Measurements from ENCODE around the gene FABP6. TPM values are rescaled to one million over a fixed set of nuclear protein-coding genes. Genes with fewer than 3 reads are reported as not detected.

Gene FABP6
- total RNA-seq, 1 experiment from 2014 or later = not detected

GRCh38 chr5:160235731-160236130, 6.4 kb downstream of the FABP6 start:
- intact Hi-C loops (cut with micrococcal nuclease; ENCODE audit: unreplicated experiment) = no loop called here
- Mint-ChIP-seq H3K27me3 (ENCODE audit: insufficient read depth, unreplicated experiment) (no peaks in the 10 kb centered on the region), H3K36me3 (ENCODE audit: insufficient read depth, unreplicated experiment) (no peaks in the 10 kb centered on the region), H3K4me3 (ENCODE audit: unreplicated experiment) (no peak overlapping the region), H3K9me3 (ENCODE audit: unreplicated experiment) (no peaks in the 10 kb centered on the region), H3K27ac (ENCODE audit: unreplicated experiment) (peak overlapping the region; percentile 13), H3K4me1 (ENCODE audit: low read depth, unreplicated experiment) (peaks cover 6% of the 10 kb centered on the region)
- H3K4me3 ChIP-seq (ENCODE audit: low read depth, low read length) = no peak overlapping the region
- H3K9me3 ChIP-seq = peaks cover 3% of the 10 kb centered on the region; the same call in 1 of the 2 replicates
- peaks cover 7% of the 10 kb centered on the region; the same call in 1 of the 2 replicates for H3K4me1 ChIP-seq
- H3K27me3 ChIP-seq (replicated peaks; ENCODE audit: control insufficient read depth, insufficient read depth, low read length) = no peaks in the 10 kb centered on the region
- ChIA-PET POLR2A (no interaction called here), CTCF (no interaction called here)
- no TSS peak for BruUV-seq (replicated peaks)
- H3K36me3 ChIP-seq (ENCODE audit: control insufficient read depth, insufficient read depth, low read length) = no peaks in the 10 kb centered on the region
- no peak for DNase-seq
- TF ChIP-seq CTCF (IDR thresholded peaks at IDR 0.05; ENCODE audit: insufficient read depth in 1 of 2, low read depth in 1 of 2, low read length in 1 of 2, severe bottlenecking in 1 of 2, unreplicated experiment in 1 of 2) = no peak

- Mint-ChIP-seq H3K9me3 (ENCODE audit: unreplicated experiment) (no peaks in the 10 kb centered on the region), H3K27ac (ENCODE audit: unreplicated experiment) (no peak overlapping the region), H3K4me3 (ENCODE audit: unreplicated experiment) (no peak overlapping the region), H3K36me3 (ENCODE audit: insufficient read depth, unreplicated experiment) (no peaks in the 10 kb centered on the region), H3K27me3 (ENCODE audit: insufficient read depth, unreplicated experiment) (no peaks in the 10 kb centered on the region), H3K4me1 (ENCODE audit: low read depth, unreplicated experiment) (peaks cover 7% of the 10 kb centered on the region)
- no peaks in the 10 kb centered on the region for H3K36me3 ChIP-seq (ENCODE audit: control insufficient read depth, insufficient read depth, low read length)
- intact Hi-C loops (cut with micrococcal nuclease; ENCODE audit: unreplicated experiment) = no loop called here
- H3K9me3 ChIP-seq = peaks cover 3% of the 10 kb centered on the region; the same call in 1 of the 2 replicates
- no peak for TF ChIP-seq CTCF (IDR thresholded peaks at IDR 0.05; ENCODE audit: insufficient read depth in 1 of 2, low read depth in 1 of 2, low read length in 1 of 2, severe bottlenecking in 1 of 2, unreplicated experiment in 1 of 2)
- no peak for DNase-seq
- POLR2A ChIA-PET = no interaction called here
- H3K4me3 ChIP-seq (ENCODE audit: low read depth, low read length) = no peak overlapping the region
- BruUV-seq (replicated peaks) = no TSS peak
- CTCF ChIA-PET = no interaction called here
- H3K4me1 ChIP-seq = peaks cover 7% of the 10 kb centered on the region; the same call in 1 of the 2 replicates
- no peaks in the 10 kb centered on the region for H3K27me3 ChIP-seq (replicated peaks; ENCODE audit: control insufficient read depth, insufficient read depth, low read length)
Measured at GRCh38 chr5:160237571-160238093, 8.3 kb downstream of the FABP6 start.

DNA sequence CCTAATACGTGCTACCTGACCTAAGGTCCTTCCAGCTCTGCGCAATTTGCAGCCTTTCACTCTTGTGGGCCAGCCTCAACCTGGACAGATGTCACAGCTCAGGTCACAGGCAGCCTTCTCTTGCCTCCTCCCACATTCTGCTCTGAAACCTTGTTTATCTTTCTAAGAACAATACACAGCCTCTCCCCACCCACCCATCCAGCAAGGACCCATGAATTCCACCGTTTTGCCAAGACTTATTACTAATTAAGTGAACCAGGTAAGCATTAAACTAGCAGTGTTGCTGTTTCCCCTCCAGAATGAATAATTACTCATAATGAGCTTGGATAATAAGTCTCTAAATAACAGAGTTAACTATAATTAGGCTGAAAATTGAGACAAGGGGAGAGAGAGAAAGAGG, 11.0 kb downstream of the FABP6 start:
- H3K27ac Mint-ChIP-seq (ENCODE audit: unreplicated experiment) = no peak overlapping the region
- H3K4me1 ChIP-seq = peaks cover 22% of the 10 kb centered on the region; the same call in 1 of the 2 replicates

More for the DNA sequence above, 11.0 kb downstream of the FABP6 start:
- H3K9me3 Mint-ChIP-seq (ENCODE audit: unreplicated experiment) = no peaks in the 10 kb centered on the region
- no peaks in the 10 kb centered on the region for H3K27me3 Mint-ChIP-seq (ENCODE audit: insufficient read depth, unreplicated experiment)
- H3K4me1 Mint-ChIP-seq (ENCODE audit: low read depth, unreplicated experiment) = peaks cover 14% of the 10 kb centered on the region
- BruUV-seq (replicated peaks) = no TSS peak
- no peaks in the 10 kb centered on the region for H3K27me3 ChIP-seq (replicated peaks; ENCODE audit: control insufficient read depth, insufficient read depth, low read length)
- H3K36me3 Mint-ChIP-seq (ENCODE audit: insufficient read depth, unreplicated experiment) = no peaks in the 10 kb centered on the region
- ChIA-PET CTCF (interaction anchor here (0.6 to 1.0 kb wide), 3 partner anchors 30 to 107 kb away, joined by 3 read pairs; no protein-coding TSS in a partner anchor), POLR2A (no interaction called here)
- no peak for TF ChIP-seq CTCF (IDR thresholded peaks at IDR 0.05; ENCODE audit: insufficient read depth in 1 of 2, low read depth in 1 of 2, low read length in 1 of 2, severe bottlenecking in 1 of 2, unreplicated experiment in 1 of 2)
- no peak overlapping the region for H3K4me3 Mint-ChIP-seq (ENCODE audit: unreplicated experiment)
- H3K9me3 ChIP-seq = no peaks in the 10 kb centered on the region
- no peaks in the 10 kb centered on the region for H3K36me3 ChIP-seq (ENCODE audit: control insufficient read depth, insufficient read depth, low read length)
- H3K4me3 ChIP-seq (ENCODE audit: low read depth, low read length) = no peak overlapping the region
- no peak for DNase-seq
- intact Hi-C loops (cut with micrococcal nuclease; ENCODE audit: unreplicated experiment) = loop anchor here (1.0 kb wide), 1 partner anchor 41 kb away; no protein-coding TSS in a partner anchor
